Measurements from ENCODE around the gene NPHS1. TPM values are rescaled to one million over a fixed set of nuclear protein-coding genes. Genes with fewer than 3 reads are reported as not detected.

Gene NPHS1
- total RNA-seq, 1 donor from 2014 or later = not detected

Other genes with a start within 250 kb of the NPHS1 start
- gene HAUS5, start 239.8 kb downstream of the NPHS1 start, total RNA-seq = 5.7 TPM
- 30.7 TPM for gene RBM42, start 223.5 kb downstream of the NPHS1 start, total RNA-seq
- gene ETV2, start 210.8 kb downstream of the NPHS1 start, total RNA-seq = 0.48 TPM
- 196 TPM for gene COX6B1, start 204.2 kb downstream of the NPHS1 start, total RNA-seq
- gene UPK1A, start 186.0 kb downstream of the NPHS1 start, total RNA-seq = not detected
- gene ZBTB32, start 147.9 kb downstream of the NPHS1 start, total RNA-seq = 0.10 TPM
- 23.0 TPM for gene KMT2B, start 134.5 kb downstream of the NPHS1 start, total RNA-seq
- gene IGFLR1, start 110.1 kb downstream of the NPHS1 start, total RNA-seq = 30.8 TPM
- gene U2AF1L4, start 107.1 kb downstream of the NPHS1 start, total RNA-seq = 15.1 TPM
- 31.7 TPM for gene PSENEN, start 106.9 kb downstream of the NPHS1 start, total RNA-seq
- gene LIN37, start 103.9 kb downstream of the NPHS1 start, total RNA-seq = 4.7 TPM
- gene HSPB6, start 95.5 kb downstream of the NPHS1 start, total RNA-seq = 7.0 TPM
- gene PROSER3, start 94.3 kb downstream of the NPHS1 start, total RNA-seq = 4.5 TPM
- 3.6 TPM for gene ARHGAP33, start 76.9 kb downstream of the NPHS1 start, total RNA-seq
- 196 TPM for gene PRODH2, start 39.7 kb downstream of the NPHS1 start, total RNA-seq
- gene KIRREL2, start 4.4 kb upstream of the NPHS1 start, total RNA-seq = 0.20 TPM
- 0.40 TPM for gene APLP1, start 16.1 kb upstream of the NPHS1 start, total RNA-seq
- gene NFKBID, start 48.0 kb upstream of the NPHS1 start, total RNA-seq = 2.3 TPM
- gene HCST, start 50.0 kb upstream of the NPHS1 start, total RNA-seq = 1.8 TPM
- gene TYROBP, start 55.8 kb upstream of the NPHS1 start, total RNA-seq = 20.2 TPM
- gene LRFN3, start 83.9 kb upstream of the NPHS1 start, total RNA-seq = 8.4 TPM
- gene SDHAF1, start 142.7 kb upstream of the NPHS1 start, total RNA-seq = 13.9 TPM
- 6.5 TPM for gene SYNE4, start 156.3 kb upstream of the NPHS1 start, total RNA-seq
- 10.3 TPM for gene ALKBH6, start 161.7 kb upstream of the NPHS1 start, total RNA-seq
- gene CLIP3, start 180.4 kb upstream of the NPHS1 start, total RNA-seq = 1.3 TPM
- gene THAP8, start 201.8 kb upstream of the NPHS1 start, total RNA-seq = 2.2 TPM
- 0.48 TPM for gene WDR62, start 202.4 kb upstream of the NPHS1 start, total RNA-seq